ENCODE results near the gene IL11.

IL11 gene

DNA sequence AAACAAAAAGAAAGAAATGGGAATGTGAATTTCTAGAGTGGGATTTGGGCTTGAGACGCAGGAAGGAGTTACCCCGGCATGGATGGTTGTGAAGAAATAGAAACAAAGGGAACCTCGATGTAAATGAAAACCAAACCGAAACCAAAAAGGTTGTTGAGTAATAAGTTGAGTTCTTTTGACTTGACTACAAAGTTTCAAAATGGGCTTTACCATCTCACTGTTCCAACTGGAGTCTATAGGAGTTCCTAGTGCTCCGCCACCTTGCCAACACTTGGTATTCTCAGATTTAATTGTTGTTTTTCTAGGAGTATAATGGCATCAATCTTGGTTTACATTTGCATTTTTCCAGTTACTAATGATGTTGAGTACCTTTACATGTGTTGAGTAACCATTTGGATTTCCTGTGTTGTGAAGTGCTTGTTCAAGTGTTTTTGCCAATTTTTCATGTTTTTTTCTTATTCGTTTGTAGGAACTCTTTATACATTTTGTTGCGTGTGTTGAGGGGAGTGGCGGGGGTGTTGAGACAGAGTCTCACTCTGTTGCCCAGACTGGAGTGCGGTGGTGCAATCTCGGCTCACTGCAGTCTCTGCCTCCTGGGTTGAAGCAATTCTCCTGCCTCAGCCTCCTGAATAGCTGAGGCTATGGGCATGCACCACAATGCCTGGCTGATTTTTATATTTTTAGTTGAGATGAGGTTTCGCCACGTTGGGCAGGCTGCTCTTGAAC, 28.1 kb upstream of the IL11 start:
- no peak for TF ChIP-seq GATA2 (IDR thresholded peaks at IDR 0.05; ENCODE audit: low read depth, low read length)
- no peak for TF ChIP-seq GATA3 (IDR thresholded peaks at IDR 0.05; ENCODE audit: low read depth, low read length)

DNA sequence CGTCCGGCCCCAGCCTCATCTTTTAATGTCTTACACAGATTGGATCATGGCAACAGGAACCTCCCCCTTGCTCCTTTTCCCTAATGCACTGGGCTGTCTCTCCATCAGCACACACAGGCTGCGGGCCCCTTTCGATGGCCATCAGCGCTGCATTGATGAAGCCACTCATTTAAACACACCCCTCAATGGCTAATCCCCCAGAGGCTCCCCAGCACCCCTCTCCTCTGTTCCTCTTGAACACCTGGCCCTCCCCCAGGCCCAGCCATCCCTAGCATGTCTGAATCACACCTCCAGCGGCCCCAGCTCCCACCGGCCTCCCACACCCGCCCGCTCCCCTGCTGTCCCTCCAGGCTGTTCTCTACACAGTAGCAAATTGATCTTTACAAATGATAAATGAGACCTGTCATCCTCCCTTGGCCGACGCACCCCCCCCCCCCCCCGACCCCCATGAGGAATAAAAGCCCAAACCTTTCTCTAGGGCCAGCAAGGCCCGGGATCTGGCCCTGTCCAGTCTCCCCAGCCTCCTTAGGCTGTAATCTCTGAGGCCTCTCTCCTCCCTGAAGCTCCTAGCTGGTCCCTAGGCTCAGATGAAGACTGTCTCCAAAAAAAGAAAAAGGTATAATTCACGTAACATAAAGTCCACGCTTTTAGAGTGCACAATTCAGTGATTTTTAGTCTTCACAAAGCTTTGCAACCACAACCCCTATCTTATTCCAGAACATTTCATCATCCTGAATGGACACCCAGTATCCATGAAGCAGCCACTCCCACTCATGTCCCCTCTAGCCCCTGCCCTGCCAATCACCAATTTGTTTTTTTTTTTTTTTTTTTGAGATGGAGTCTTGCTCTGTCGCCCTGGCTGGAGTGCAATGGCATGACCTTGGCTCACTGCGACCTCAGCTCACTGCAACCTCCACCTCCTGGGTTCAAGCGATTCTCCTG, 22.8 kb upstream of the IL11 start:
- TF ChIP-seq GATA3 (IDR thresholded peaks at IDR 0.05; ENCODE audit: low read depth, low read length), result no peak
- no peak for TF ChIP-seq GATA2 (IDR thresholded peaks at IDR 0.05; ENCODE audit: low read depth, low read length)

DNA sequence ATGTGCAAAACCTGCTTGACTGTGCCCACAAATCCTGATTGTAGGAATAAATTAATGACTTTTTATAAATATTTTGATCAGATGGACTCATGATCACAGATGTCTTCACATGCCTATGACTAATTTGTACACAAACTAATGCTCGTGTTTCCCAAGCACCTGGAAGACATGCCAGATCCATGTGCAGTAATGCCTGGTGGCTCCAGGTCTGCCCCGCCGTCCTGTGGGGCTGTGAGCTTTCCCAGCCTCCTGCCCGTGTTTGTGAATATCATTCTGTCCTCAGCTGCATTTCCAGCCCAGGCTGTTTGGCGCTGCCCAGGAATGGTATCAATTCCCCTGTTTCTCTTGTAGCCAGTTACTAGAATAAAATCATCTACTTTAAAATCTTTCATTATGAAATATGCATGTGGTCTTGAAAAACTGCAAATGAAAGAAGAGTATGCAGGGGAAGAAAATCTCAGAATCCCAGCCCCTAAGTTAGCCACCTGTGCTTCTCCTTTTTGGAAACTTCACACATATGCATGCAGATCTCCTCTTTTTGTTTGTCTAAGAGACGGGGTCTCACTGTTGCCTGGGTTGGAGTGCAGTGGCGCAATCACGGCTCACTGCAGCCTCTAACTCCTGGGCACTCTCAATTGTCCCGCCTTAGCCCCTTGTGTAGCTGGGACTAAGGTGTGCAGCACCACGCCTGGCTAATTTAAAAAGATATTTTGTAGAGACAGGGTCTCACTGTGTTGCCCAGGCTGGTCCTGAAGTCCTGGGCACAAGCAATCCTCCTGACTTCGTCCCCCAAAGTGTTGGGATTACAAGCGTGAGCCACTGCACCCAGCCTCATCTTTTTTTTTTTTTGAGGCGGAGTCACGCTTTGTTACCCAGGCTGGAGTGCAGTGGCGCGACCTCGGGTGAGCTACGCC, 21.7 kb upstream of the IL11 start:
- no peak for TF ChIP-seq GATA3 (IDR thresholded peaks at IDR 0.05; ENCODE audit: low read depth, low read length)
- TF ChIP-seq GATA2 (IDR thresholded peaks at IDR 0.05; ENCODE audit: low read depth, low read length), result no peak

DNA sequence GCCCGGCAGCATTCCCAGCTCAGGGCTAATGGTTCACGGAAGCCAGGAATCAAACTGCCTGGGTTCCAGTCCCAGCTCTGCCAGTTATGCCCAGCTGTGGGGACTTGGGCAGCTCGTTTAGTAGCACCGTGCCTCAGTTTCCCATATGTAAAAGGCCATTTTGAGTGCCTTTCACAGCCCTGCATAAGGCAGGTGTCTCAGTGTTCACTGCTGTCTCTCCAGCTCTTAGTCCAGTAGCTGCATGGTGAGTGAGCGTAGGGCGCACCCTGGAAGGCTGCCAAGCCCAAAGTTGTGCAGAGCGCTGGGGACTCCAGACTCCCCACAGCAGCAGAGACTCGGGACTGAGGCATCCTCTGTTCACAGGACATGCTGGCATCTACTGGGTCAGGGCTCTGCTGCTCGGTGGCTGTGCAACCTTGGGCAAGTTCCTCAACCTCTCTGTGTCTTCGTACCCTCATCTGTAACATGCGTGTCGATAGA, 21.0 kb upstream of the IL11 start:
- TF ChIP-seq GATA2 (IDR thresholded peaks at IDR 0.05; ENCODE audit: low read depth, low read length), result no peak
- no peak for TF ChIP-seq GATA3 (IDR thresholded peaks at IDR 0.05; ENCODE audit: low read depth, low read length)

DNA sequence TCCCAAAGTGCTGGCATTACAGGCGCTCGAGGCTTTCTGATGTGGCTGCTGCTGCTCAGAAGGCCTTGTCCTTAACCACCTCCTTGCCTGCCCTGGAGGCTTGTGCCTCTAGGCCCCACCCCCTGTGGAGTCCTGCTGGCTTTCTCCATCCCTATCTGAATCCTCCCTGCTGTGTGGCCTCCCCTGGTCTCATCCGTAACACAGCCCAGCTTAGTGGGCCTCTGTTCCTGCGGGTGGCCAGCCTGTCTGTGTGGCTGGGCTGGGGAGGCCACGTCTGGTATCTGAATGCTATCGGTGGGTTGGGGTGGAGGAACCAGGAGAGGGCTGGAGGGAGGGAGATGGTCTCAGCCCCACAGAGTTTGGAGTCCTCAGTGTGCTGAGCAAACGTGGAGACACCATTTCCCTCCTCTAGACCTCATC, 20.2 kb upstream of the IL11 start:
- TF ChIP-seq GATA3 (IDR thresholded peaks at IDR 0.05; ENCODE audit: low read depth, low read length) (no peak), GATA2 (IDR thresholded peaks at IDR 0.05; ENCODE audit: low read depth, low read length) (no peak)

DNA sequence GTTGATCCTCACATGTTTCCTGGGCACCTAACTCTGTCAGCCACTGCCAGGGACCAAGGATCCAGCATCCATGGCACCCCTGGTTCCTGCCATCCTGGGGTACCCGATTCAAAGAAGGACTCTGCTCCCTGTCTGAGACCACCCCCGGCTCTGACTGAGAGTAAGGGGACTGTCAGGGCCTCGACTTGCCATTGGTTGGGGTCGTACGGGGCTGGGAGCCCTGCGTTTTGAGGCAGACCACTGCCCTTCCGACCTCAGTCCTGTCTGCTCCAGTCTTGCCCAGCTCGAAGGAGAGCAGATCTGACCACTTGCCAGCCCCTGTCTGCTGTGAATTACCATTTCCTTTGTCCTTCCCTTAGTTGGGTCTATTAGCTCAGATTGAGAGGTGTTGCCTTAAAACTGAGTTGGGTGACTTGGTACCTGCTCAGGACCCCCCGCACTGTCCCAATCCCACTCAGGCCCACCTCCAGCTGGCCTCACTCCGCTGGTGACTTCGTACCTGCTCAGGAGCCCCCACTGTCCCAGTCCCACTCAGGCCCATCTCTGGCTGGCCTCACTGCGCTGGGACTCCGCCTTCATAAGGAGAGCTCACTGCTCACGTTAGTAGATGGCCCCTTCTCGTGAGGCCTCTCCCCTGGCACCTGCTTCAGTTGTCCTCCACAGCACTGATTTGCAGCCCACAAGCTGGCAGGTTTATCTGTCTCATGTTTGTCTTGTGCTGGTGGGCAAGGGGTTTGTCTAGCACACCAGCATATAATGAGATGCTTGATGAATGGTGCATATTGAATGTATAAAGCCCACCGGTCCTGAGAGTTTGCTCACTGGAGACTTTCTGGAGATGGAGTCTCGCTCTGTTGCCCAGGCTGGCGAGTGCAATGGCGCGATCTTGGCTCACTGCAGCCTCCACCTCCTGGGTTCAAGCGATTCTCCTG, 19.4 kb upstream of the IL11 start:
- TF ChIP-seq GATA2 (IDR thresholded peaks at IDR 0.05; ENCODE audit: low read depth, low read length), result no peak
- TF ChIP-seq GATA3 (IDR thresholded peaks at IDR 0.05; ENCODE audit: low read depth, low read length), result no peak

DNA sequence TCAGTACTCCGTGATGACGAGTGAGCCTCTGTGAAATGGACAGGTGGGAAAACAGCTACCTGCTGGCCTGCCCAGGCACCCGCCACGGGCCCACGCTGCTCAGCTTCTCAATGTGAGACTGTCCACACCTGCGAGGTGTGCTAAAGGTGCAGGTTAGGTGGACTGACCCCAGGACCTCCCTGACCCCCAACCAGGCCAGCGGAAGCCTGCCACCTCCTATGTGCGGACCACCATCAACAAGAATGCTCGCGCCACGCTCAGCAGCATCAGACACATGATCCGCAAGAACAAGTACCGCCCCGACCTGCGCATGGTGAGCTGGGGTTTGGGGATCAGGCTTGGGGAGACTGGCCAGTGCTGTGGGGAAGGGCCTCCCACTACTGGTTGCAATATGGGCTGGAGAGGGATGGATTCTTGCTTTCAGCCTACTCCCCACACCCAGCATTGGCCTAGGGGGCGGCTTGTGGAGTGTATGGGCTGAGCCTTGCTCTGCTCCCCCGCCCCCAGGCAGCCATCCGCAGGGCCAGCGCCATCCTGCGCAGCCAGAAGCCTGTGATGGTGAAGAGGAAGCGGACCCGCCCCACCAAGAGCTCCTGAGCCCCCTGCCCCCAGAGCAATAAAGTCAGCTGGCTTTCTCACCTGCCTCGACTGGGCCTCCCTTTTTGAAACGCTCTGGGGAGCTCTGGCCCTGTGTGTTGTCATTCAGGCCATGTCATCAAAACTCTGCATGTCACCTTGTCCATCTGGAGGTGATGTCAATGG, 17.7 kb upstream of the IL11 start:
- TF ChIP-seq GATA2 (IDR thresholded peaks at IDR 0.05; ENCODE audit: low read depth, low read length) (no peak), GATA3 (IDR thresholded peaks at IDR 0.05; ENCODE audit: low read depth, low read length) (no peak)

DNA sequence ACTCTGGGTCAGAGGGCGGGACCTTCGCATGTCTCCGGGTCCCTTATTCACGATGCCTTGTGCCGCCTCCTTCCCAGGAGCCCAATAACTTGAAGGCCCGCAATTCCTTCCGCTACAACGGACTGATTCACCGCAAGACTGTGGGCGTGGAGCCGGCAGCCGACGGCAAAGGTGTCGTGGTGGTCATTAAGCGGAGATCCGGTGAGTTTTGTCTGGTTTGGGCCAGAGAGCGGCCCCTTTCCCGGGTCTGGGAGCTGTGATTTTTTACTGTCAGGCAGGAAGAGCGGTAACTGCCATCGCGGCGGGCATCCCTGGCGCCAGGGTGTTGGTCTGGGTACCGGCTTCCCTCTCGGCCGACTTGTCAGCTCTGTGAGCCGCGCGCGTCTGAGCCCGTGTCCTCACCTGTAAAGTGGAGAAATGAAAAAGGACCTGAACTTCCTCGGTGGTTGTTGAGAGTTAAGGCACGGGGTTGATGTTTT, 16.3 kb upstream of the IL11 start:
- TF ChIP-seq GATA2 (IDR thresholded peaks at IDR 0.05; ENCODE audit: low read depth, low read length), result no peak
- TF ChIP-seq GATA3 (IDR thresholded peaks at IDR 0.05; ENCODE audit: low read depth, low read length), result no peak

DNA sequence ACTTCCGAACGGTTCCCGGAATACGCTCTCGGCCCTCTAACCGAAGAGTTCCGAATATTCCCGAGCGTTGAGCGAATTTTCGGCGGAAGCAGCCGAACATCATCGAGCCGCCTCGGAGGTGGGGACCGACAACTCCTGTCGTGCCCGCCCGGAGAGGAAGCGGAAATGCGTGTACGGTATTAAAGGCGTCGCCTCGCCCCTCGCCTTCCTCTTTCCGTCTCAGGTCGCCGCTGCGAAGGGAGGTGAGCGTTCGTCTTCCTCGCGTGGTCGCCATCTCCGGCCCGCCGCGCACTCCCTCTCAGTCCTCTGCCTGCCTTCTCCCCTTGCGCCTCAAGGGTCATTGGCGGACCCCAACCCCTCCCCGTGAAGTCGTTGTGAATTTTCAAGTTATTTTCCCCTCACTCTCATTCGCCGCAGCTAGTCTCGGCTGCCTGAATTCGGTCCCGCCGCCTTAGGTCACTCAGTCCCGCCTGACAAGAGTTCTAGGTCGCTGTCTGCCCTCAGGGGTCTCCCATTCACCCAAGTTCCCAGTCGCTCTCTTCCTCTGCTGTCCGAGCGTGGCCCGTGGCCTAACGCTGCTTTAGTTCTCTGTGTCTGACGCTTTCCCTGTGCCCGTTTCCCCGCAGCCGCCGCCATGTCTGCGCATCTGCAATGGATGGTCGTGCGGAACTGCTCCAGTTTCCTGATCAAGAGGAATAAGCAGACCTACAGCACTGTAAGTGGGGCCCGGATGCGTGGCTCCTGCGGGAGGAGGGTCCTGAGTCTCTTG, 15.6 kb upstream of the IL11 start, which contains the start of gene RPL28:
Gene RPL28, plus strand, starts transcription at position 209 of the 769 bp plus-strand sequence. Its CDS starts 426 bp downstream, at position 635.
- no peak for TF ChIP-seq GATA3 (IDR thresholded peaks at IDR 0.05; ENCODE audit: low read depth, low read length)
- TF ChIP-seq GATA2 (IDR thresholded peaks at IDR 0.05; ENCODE audit: low read depth, low read length), result no peak

DNA sequence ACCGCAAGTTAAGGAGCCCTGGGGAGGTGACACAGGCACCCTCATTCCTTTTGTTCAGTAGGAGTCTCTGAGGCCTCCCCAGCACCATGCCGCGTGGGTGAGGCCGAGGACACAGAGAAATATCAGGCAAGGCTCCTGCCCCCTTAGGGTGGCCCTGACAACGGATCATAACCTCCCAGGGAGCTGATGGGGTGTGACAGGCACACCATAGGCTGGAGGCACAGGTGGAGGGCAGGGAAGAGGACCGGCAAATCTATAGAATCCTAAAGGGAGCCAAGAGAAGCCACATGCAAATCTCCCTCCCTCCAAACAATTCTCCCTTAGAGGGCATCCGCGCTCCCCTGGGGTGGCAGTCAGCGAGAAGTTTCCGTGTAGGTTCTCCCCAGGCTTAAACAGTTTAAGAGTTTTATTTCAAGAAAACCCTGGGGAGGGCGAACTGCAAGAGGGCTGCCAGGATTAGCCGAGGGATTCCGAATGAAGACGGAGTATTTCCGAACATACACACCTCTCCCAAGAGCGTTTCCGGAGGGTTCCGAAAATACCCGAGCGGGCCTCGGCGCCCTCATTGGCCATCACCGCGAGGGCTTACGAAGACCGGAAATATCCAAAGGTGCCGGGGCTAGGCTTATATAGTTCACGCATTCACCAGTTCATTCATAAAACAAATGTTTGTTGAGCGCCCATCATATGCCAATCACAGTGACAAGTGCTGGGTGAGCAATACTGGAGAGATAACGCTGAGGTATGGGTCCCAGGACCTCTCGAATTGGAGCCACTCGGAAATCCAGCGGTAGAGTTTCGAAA, 14.9 kb upstream of the IL11 start:
- no peak for TF ChIP-seq GATA2 (IDR thresholded peaks at IDR 0.05; ENCODE audit: low read depth, low read length)
- no peak for TF ChIP-seq GATA3 (IDR thresholded peaks at IDR 0.05; ENCODE audit: low read depth, low read length)

All from SH-SY5Y (cell line).